ENCODE data around the gene PPT1.

PPT1 gene

DNA sequence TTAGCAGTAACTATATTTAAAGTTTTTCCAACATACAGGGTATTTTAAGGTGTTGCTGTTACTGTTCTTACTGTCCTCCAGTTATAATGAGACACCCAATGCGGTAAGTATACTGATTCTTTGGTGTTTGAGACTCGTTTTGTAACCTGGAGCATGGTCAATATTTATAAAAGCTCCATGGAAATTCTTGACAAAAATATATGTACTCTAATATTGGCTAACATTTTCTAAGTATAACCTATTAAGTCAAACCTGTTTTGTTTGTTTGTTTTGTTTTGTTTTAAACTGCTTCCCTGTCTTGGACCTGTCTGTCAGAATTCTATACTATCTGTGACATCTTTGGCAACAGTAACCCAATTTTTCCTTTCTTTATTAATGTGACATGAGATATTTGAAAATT lies 72.4 kb downstream of the PPT1 start:
- H3K4me1 ChIP-seq (ENCODE audit: insufficient read depth, poor library complexity, severe bottlenecking), result no peaks in the 10 kb centered on the region
- TF ChIP-seq, protein P1, sequence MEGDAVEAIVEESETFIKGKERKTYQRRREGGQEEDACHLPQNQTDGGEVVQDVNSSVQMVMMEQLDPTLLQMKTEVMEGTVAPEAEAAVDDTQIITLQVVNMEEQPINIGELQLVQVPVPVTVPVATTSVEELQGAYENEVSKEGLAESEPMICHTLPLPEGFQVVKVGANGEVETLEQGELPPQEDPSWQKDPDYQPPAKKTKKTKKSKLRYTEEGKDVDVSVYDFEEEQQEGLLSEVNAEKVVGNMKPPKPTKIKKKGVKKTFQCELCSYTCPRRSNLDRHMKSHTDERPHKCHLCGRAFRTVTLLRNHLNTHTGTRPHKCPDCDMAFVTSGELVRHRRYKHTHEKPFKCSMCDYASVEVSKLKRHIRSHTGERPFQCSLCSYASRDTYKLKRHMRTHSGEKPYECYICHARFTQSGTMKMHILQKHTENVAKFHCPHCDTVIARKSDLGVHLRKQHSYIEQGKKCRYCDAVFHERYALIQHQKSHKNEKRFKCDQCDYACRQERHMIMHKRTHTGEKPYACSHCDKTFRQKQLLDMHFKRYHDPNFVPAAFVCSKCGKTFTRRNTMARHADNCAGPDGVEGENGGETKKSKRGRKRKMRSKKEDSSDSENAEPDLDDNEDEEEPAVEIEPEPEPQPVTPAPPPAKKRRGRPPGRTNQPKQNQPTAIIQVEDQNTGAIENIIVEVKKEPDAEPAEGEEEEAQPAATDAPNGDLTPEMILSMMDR (IDR thresholded peaks at IDR 0.05; ENCODE audit: poor library complexity, severe bottlenecking), result no peak

DNA sequence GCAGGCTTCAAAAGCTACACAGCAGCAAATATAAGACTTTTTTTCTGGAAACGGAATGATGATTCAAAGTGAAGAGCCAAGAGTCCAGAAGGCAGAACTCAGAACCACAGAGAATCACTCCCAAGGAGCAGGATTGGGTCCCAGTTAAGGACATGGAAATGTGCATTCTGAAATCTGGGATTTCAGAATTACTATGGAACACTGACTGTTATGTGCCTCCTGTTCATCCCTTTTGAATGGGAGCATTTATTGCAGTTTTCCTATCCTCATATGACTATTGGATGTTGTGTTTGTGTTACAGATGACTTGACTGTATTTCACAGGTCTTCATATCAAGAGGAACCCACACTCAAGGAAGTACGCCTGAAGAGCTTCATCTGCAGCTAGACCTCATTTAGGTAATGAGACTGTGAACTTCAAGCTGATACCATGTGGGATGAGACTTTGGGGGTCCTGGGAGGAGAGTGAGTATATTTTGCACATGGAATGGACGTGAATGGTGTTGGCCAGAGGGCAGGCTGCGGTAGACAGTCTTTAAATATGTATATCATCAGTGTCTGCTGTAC lies 73.6 kb downstream of the PPT1 start:
- Histone ChIP-seq H3K9me3 (ENCODE audit: severe bottlenecking) (peaks cover 2% of the 10 kb centered on the region), H3K27ac (ENCODE audit: poor library complexity, severe bottlenecking) (no peak overlapping the region), H3K4me3 (ENCODE audit: severe bottlenecking) (no peak overlapping the region), H3K27me3 (ENCODE audit: insufficient read depth, poor library complexity, severe bottlenecking) (no peaks in the 10 kb centered on the region), H3K36me3 (ENCODE audit: low read depth) (no peaks in the 10 kb centered on the region), H3K4me1 (ENCODE audit: insufficient read depth, poor library complexity, severe bottlenecking) (no peaks in the 10 kb centered on the region)
- TF ChIP-seq, protein P1 (IDR thresholded peaks at IDR 0.05; ENCODE audit: poor library complexity, severe bottlenecking), result no peak
- DNase-seq (ENCODE audit: low spot score) (no peak), ATAC-seq (ENCODE audit: low read depth) (no peak)

More for the DNA sequence above, 72.4 kb downstream of the PPT1 start:
- H3K9me3 ChIP-seq (ENCODE audit: severe bottlenecking), result peaks cover 2% of the 10 kb centered on the region
- no peak overlapping the region for H3K4me3 ChIP-seq (ENCODE audit: severe bottlenecking)
- H3K27ac ChIP-seq (ENCODE audit: poor library complexity, severe bottlenecking), result no peak overlapping the region
- H3K27me3 ChIP-seq (ENCODE audit: insufficient read depth, poor library complexity, severe bottlenecking), result no peaks in the 10 kb centered on the region
- DNase-seq (ENCODE audit: low spot score), result no peak
- H3K36me3 ChIP-seq (ENCODE audit: low read depth), result no peaks in the 10 kb centered on the region
- ATAC-seq (ENCODE audit: low read depth), result no peak
